KOPT-K1 (cell line): ENCODE results near the gene C1QL4.
"Not testable (repeated sequence)": the region's sequence is repeated elsewhere in the genome, so short reads cannot be mapped to it uniquely, and the experiment has no call there.

Source experiments
- H3K27ac ChIP-seq: fragments of 200-600 bp; sonication (generic); 2 replicates; pipeline ENCODE4 v1.5.1; 2016; ENCODE audit warnings: antibody characterized with exemption, mild to moderate bottlenecking, low read depth, low read length; ENCODE audit not compliant: poor library complexity, severe bottlenecking
- H3K36me3 ChIP-seq: fragments of 200-600 bp; sonication (generic); 2 replicates; pipeline ENCODE4 v1.5.1; 2017; ENCODE audit warnings: antibody characterized with exemption, mild to moderate bottlenecking, low read length, moderate library complexity; ENCODE audit not compliant: insufficient read depth
- H3K9me3 ChIP-seq: fragments of 200-600 bp; sonication (generic); 2 replicates; pipeline ENCODE4 v1.5.1; 2017; ENCODE audit warnings: antibody characterized with exemption, low read length, mild to moderate bottlenecking; ENCODE audit not compliant: insufficient read depth, poor library complexity, severe bottlenecking

Gene C1QL4

GRCh38 chr12:49288922-49289555 lies 47.9 kb downstream of the C1QL4 start:
- Histone ChIP-seq H3K9me3 (no peaks in the 10 kb centered on the region), H3K36me3 (no peaks in the 10 kb centered on the region), H3K27ac (no peak overlapping the region)

GRCh38 chr12:49288412-49288853 lies 48.6 kb downstream of the C1QL4 start:
- Histone ChIP-seq H3K27ac (no peak overlapping the region), H3K36me3 (no peaks in the 10 kb centered on the region), H3K9me3 (no peaks in the 10 kb centered on the region)

GRCh38 chr12:49287876-49288275 lies 49.1 kb downstream of the C1QL4 start:
- H3K9me3 ChIP-seq: no peaks in the 10 kb centered on the region
- no peak overlapping the region for H3K27ac ChIP-seq
- H3K36me3 ChIP-seq: no peaks in the 10 kb centered on the region

- no peaks in the 10 kb centered on the region for H3K36me3 ChIP-seq
- no peak overlapping the region for H3K27ac ChIP-seq
- H3K9me3 ChIP-seq: no peaks in the 10 kb centered on the region
Observed at GRCh38 chr12:49284672-49285071, 52.3 kb downstream of the C1QL4 start.

GRCh38 chr12:49283541-49284429 lies 53.2 kb downstream of the C1QL4 start:
- Histone ChIP-seq H3K27ac (no peak overlapping the region), H3K36me3 (no peaks in the 10 kb centered on the region), H3K9me3 (no peaks in the 10 kb centered on the region)

- not testable (repeated sequence) for H3K27ac ChIP-seq, H3K36me3 ChIP-seq, H3K9me3 ChIP-seq
Observed at GRCh38 chr12:49282740-49283375, 54.1 kb downstream of the C1QL4 start.
